Measurements from ENCODE around the gene C17orf50.

DNA sequence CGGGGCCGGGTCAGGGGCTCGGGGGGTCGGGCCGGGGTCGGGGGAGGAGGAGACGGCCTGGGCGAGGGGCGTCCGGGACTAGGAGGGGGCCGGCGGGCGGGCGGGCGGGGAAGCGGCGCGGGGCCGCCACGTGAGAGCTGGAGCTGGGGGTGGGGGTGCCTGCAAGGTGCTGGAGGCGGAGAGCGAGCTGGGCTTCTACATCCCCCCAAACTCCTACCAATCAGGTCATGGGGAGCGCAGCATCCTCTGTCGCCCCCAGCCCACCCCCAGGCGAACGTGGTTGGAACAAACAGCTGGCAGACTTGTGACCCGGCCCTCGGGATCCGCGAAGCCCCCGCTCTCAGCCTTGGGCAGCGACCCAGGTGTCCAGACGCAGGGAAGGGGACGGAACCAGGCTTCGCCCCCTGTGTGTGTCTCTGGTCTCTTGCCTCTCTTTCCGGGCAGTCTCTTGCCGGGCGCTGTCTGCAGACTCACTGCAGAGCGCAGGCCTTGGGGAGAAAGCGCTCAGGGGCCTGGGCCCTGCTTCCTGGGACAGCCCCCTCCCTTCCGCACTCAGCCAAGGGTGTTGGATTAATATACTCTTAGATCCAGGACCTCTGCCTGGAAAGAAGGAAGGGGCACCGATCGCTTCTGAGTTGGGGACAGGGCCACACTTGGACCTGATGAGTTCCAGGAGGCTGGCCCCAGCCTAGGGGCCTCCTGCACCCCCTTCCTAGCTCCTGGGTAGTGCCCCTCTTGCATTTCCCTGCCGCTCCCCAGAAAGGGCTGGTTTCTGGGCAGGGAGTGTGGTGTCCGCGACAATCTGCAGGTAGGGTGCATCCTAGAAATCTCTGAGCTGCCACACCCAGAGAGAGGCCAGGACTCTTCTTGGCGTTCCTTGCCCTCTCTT, 28.5 kb upstream of the C17orf50 start:
- TF ChIP-seq, protein P1, sequence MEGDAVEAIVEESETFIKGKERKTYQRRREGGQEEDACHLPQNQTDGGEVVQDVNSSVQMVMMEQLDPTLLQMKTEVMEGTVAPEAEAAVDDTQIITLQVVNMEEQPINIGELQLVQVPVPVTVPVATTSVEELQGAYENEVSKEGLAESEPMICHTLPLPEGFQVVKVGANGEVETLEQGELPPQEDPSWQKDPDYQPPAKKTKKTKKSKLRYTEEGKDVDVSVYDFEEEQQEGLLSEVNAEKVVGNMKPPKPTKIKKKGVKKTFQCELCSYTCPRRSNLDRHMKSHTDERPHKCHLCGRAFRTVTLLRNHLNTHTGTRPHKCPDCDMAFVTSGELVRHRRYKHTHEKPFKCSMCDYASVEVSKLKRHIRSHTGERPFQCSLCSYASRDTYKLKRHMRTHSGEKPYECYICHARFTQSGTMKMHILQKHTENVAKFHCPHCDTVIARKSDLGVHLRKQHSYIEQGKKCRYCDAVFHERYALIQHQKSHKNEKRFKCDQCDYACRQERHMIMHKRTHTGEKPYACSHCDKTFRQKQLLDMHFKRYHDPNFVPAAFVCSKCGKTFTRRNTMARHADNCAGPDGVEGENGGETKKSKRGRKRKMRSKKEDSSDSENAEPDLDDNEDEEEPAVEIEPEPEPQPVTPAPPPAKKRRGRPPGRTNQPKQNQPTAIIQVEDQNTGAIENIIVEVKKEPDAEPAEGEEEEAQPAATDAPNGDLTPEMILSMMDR (IDR thresholded peaks at IDR 0.05 in 8 of 11, conservative IDR thresholded peaks at IDR 0.05 in 3 of 11): no peak
- TF ChIP-seq POLR2A (IDR thresholded peaks at IDR 0.05) (no peak), POLR2AphosphoS5 (IDR thresholded peaks at IDR 0.05) (no peak)

All from spleen (tissue), 7 donors.